ENCODE results near the gene MRPL27.
A peak's percentile ranks its signal among the peaks of the same experiment; 100 is the strongest.

The MRPL27 gene

DNA sequence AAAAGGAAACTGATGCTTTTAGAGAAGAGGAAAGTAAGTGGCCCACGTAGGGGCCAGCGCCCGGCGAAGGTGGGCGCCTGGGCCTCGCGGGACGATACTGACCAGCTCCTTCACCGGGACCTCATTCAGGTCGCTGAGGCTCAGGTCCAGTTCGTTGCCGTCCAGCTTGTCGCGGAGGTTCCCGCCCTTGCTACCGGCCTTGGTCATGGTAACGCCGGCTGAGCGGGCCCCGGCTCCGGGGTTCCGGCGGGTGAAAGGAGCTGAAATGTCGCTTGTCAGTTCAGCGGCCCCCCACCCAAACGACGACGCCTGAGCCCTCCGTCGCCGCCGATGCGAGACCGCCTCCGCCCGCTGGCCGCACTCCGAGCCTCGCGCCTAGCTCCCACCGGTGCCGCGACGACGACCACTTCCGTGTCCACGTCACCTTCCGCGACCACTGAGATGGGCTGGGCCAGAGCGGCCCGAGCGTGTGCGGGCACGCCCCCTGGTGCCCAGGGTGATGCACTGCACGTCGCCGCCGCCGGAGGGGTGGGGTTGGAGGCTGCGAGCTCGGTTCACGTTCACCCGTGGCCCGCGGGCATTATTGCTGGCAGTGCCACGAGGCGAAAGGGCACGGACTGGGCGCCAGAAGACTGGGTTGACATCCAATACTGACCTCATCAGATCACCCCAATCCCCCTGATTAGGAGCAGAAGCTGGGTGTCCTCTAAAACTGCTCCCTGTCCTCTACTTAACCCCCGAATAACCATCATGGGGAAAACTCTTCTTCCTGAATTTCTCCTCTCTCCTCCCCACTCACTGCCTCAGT lies 24.3 kb upstream of the MRPL27 start, which contains the start of gene LRRC59:
TSS of gene LRRC59 (minus strand) at position 413 of the 808 bp plus-strand sequence. CDS start at position 207, 206 bp downstream.
- Histone ChIP-seq H3K9me3 (ENCODE audit: severe bottlenecking) (no peaks in the 10 kb centered on the region), H3K4me3 (ENCODE audit: low read depth, low read length) (peak within 1 kb of the TSS; percentile 88), H3K27ac (peak within 1 kb of the TSS; percentile 79), H3K36me3 (peaks cover 36% of the 10 kb centered on the region), H3K27me3 (ENCODE audit: insufficient read depth, low read depth, severe bottlenecking) (no peaks in the 10 kb centered on the region)
- peak; percentile 92 for DNase-seq
- TF ChIP-seq CTCF (IDR thresholded peaks at IDR 0.05; ENCODE audit: low read depth, low read length) = peak; percentile 100

GRCh38 chr17:50396261-50397110 lies 23.5 kb upstream of the MRPL27 start:
- H3K36me3 ChIP-seq = peaks cover 44% of the 10 kb centered on the region
- no peak for TF ChIP-seq CTCF (IDR thresholded peaks at IDR 0.05; ENCODE audit: low read depth, low read length)
- no peaks in the 10 kb centered on the region for H3K27me3 ChIP-seq (ENCODE audit: insufficient read depth, low read depth, severe bottlenecking)
- H3K9me3 ChIP-seq (ENCODE audit: severe bottlenecking) = no peaks in the 10 kb centered on the region
- DNase-seq = no peak
- peak overlapping the region; percentile 88 for H3K4me3 ChIP-seq (ENCODE audit: low read depth, low read length)
- H3K27ac ChIP-seq = peak overlapping the region; percentile 79

GRCh38 chr17:50394711-50395110 lies 21.7 kb upstream of the MRPL27 start:
- DNase-seq = no peak
- H3K27me3 ChIP-seq (ENCODE audit: insufficient read depth, low read depth, severe bottlenecking) = no peaks in the 10 kb centered on the region
- no peaks in the 10 kb centered on the region for H3K9me3 ChIP-seq (ENCODE audit: severe bottlenecking)
- no peak overlapping the region for H3K4me3 ChIP-seq (ENCODE audit: low read depth, low read length)
- peaks cover 59% of the 10 kb centered on the region for H3K36me3 ChIP-seq
- H3K27ac ChIP-seq = no peak overlapping the region
- TF ChIP-seq CTCF (IDR thresholded peaks at IDR 0.05; ENCODE audit: low read depth, low read length) = no peak

GRCh38 chr17:50393700-50394099 lies 20.7 kb upstream of the MRPL27 start:
- peaks cover 69% of the 10 kb centered on the region for H3K36me3 ChIP-seq
- TF ChIP-seq CTCF (IDR thresholded peaks at IDR 0.05; ENCODE audit: low read depth, low read length) = no peak

DNA sequence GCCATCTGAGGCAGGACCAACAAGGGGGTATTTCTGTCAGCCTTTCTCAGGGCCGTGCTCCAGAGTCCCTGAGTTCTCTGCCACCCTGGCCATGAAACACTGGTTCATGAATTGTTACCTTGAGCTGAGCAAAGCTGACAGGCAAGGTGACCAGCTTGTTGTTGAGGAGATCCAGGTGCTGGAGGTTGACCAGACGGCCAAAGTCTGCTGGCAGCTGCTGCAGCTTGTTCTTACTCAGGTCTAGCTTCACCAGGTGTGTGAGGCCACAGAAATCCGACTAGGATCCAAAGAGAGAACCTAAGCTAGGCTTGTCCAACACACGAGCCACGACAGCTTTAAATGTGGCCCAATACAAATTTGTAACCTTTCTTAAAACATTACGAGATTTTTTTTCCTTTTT lies 19.6 kb upstream of the MRPL27 start:
- Histone ChIP-seq H3K4me3 (ENCODE audit: low read depth, low read length) (no peak overlapping the region), H3K36me3 (peaks cover 80% of the 10 kb centered on the region), H3K27ac (no peak overlapping the region), H3K9me3 (ENCODE audit: severe bottlenecking) (no peaks in the 10 kb centered on the region), H3K27me3 (ENCODE audit: insufficient read depth, low read depth, severe bottlenecking) (no peaks in the 10 kb centered on the region)
- no peak for DNase-seq
- no peak for TF ChIP-seq CTCF (IDR thresholded peaks at IDR 0.05; ENCODE audit: low read depth, low read length)

More at GRCh38 chr17:50393700-50394099, 20.7 kb upstream of the MRPL27 start:
- Histone ChIP-seq H3K4me3 (ENCODE audit: low read depth, low read length) (no peak overlapping the region), H3K27me3 (ENCODE audit: insufficient read depth, low read depth, severe bottlenecking) (no peaks in the 10 kb centered on the region), H3K27ac (no peak overlapping the region), H3K9me3 (ENCODE audit: severe bottlenecking) (no peaks in the 10 kb centered on the region)
- no peak for DNase-seq
